Gastrocnemius medialis (tissue), 4 donors: Measurements from ENCODE around the gene OPA3.

Experiments used
- POLR2A ChIP-seq, 2 donors: fragments of 450-650 bp; IDR thresholded peaks; one replicate each; pipeline ENCODE4 v1.6.1; 2017; ENCODE audit warnings: antibody characterized with exemption in 2 of 2, mild to moderate bottlenecking in 2 of 2, moderate library complexity in 2 of 2
- TF ChIP-seq, protein P1 (sequence below), 5 experiments: fragments of 450-650 bp in 3 of 5; fragments of 200-600 bp in 2 of 5; sonication (generic) in 2 of 5; IDR thresholded peaks in 4 of 5; conservative IDR thresholded peaks in 1 of 5; 1 replicate in 4 of 5; 2 replicates in 1 of 5; pipeline ENCODE4 v1.5.1; 2016 to 2019; ENCODE audit warnings: antibody characterized with exemption in 5 of 5, mild to moderate bottlenecking in 3 of 5, moderate library complexity in 3 of 5

DNA sequence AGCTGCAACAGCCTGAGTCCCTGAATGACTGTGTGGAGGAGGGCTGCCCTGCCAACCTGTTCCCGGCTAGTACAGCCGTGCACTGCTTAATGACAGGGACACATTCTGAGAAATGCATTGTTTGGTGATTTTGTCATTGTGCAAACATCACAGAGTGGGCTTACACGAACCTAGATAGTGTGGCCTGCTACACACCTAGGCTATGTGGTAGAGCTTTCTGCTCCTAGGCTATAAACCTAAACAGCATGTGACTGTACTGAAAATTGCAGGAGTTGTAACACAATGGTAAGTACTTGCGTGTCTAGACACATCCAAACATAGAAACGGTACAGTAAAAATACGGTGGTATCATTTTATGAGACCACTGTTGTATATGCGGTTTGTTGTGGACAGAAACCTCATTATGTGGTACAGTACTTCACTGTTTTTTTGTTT, 42.4 kb downstream of the OPA3 start:
- TF ChIP-seq, protein P1, sequence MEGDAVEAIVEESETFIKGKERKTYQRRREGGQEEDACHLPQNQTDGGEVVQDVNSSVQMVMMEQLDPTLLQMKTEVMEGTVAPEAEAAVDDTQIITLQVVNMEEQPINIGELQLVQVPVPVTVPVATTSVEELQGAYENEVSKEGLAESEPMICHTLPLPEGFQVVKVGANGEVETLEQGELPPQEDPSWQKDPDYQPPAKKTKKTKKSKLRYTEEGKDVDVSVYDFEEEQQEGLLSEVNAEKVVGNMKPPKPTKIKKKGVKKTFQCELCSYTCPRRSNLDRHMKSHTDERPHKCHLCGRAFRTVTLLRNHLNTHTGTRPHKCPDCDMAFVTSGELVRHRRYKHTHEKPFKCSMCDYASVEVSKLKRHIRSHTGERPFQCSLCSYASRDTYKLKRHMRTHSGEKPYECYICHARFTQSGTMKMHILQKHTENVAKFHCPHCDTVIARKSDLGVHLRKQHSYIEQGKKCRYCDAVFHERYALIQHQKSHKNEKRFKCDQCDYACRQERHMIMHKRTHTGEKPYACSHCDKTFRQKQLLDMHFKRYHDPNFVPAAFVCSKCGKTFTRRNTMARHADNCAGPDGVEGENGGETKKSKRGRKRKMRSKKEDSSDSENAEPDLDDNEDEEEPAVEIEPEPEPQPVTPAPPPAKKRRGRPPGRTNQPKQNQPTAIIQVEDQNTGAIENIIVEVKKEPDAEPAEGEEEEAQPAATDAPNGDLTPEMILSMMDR (IDR thresholded peaks at IDR 0.05 in 4 of 5, conservative IDR thresholded peaks at IDR 0.05 in 1 of 5) = no peak
- no peak for TF ChIP-seq POLR2A (IDR thresholded peaks at IDR 0.05)
